Caco-2 (cell line): ENCODE data around the gene SCUBE1. TPM values are rescaled to one million over a fixed set of nuclear protein-coding genes. Genes with fewer than 3 reads are reported as not detected.

Experiments used
- BruUV-seq: library from RNA; stranded (reverse); fragments of 400-500 nt; replicated peaks from 2 replicates; lab custom pipeline; 2021; lab: Mats Ljungman, UMichigan
- CTCF ChIA-PET: fragments of 300-600 bp; sonication (Branson Sonifier 250); formaldehyde crosslinking; loops from one replicate; lab custom pipeline; 2022; ENCODE audit warnings: antibody characterized with exemption; lab: Charles Lee
- POLR2A ChIA-PET: fragments of 300-600 bp; sonication (Branson Sonifier 250); formaldehyde crosslinking; loops from one replicate; lab custom pipeline; 2022; ENCODE audit warnings: antibody characterized with exemption; lab: Charles Lee
- DNase-seq, 2 experiments: peaks; one replicate each; pipeline versions ENCODE4 v3.0.0 to v3.0.0-alpha.2; 2020 to 2022
- H3K27me3 ChIP-seq: replicated peaks from 2 replicates; pipeline ENCODE4 v1.6.0; 2011; ENCODE audit warnings: low read length; ENCODE audit not compliant: control insufficient read depth, insufficient read depth
- H3K36me3 ChIP-seq: 2 replicates; pipeline ENCODE4 v1.5.1; 2011; ENCODE audit warnings: low read length; ENCODE audit not compliant: control insufficient read depth, insufficient read depth
- H3K4me1 ChIP-seq: fragments of 250-450 bp; sonication (Bioruptor Pico); 2 replicates; pipeline ENCODE4 v1.5.1; 2020; ENCODE audit warnings: mild to moderate bottlenecking
- H3K4me3 ChIP-seq: 2 replicates; pipeline ENCODE4 v1.5.1; 2011; ENCODE audit warnings: low read depth, mild to moderate bottlenecking, control low read depth, low read length
- H3K9me3 ChIP-seq: fragments of 250-450 bp; sonication (Bioruptor Pico); 2 replicates; pipeline ENCODE4 v1.5.1; 2020; ENCODE audit warnings: mild to moderate bottlenecking, moderate library complexity
- H3K27ac Mint-ChIP-seq: one replicate; pipeline ENCODE4 v1.8.0; 2022; ENCODE audit warnings: mixed read lengths; ENCODE audit not compliant: unreplicated experiment
- H3K27me3 Mint-ChIP-seq: one replicate; pipeline ENCODE4 v1.8.0; 2022; ENCODE audit warnings: mixed read lengths; ENCODE audit not compliant: insufficient read depth, unreplicated experiment
- H3K36me3 Mint-ChIP-seq: one replicate; pipeline ENCODE4 v1.8.0; 2022; ENCODE audit warnings: mild to moderate bottlenecking, mixed read lengths; ENCODE audit not compliant: insufficient read depth, unreplicated experiment
- H3K4me1 Mint-ChIP-seq: one replicate; pipeline ENCODE4 v1.8.0; 2022; ENCODE audit warnings: low read depth, mixed read lengths; ENCODE audit not compliant: unreplicated experiment
- H3K4me3 Mint-ChIP-seq: one replicate; pipeline ENCODE4 v1.8.0; 2022; ENCODE audit warnings: mild to moderate bottlenecking, moderate library complexity, mixed read lengths; ENCODE audit not compliant: unreplicated experiment
- H3K9me3 Mint-ChIP-seq: one replicate; pipeline ENCODE4 v1.8.0; 2022; ENCODE audit warnings: mixed read lengths; ENCODE audit not compliant: unreplicated experiment
- CTCF ChIP-seq, 2 experiments: fragments of 200-600 bp in 1 of 2; IDR thresholded peaks; 1 replicate in 1 of 2; 2 replicates in 1 of 2; pipeline versions ENCODE4 v1.5.1 to v1.8.0; 2011 to 2022; ENCODE audit warnings: antibody characterized with exemption in 1 of 2, control low read depth in 1 of 2, inconsistent platforms in 1 of 2, low read depth in 1 of 2, low read length in 1 of 2, mild to moderate bottlenecking in 1 of 2, moderate library complexity in 1 of 2; ENCODE audit not compliant: insufficient read depth in 1 of 2, severe bottlenecking in 1 of 2, unreplicated experiment in 1 of 2
- intact Hi-C: fragments of 100-400 bp; cut with micrococcal nuclease; formaldehyde crosslinking; loops from one replicate; pipeline ENCODE4 v1.10.0; 2022; ENCODE audit not compliant: unreplicated experiment
- total RNA-seq: library from RNA; stranded (reverse); gene quantifications from 2 replicates; pipeline ENCODE4 v1.2.3, GENCODE V29; 2022

SCUBE1 gene
- total RNA-seq, 1 experiment from 2014 or later = not detected

GRCh38 chr22:43232445-43232844, 110.7 kb downstream of the SCUBE1 start:
- ChIA-PET POLR2A (no interaction called here), CTCF (interaction anchor here (0.6 to 2.3 kb wide), 7 partner anchors 14 to 1398 kb away, joined by 3 to 37 read pairs (median 13); no protein-coding TSS in a partner anchor)
- intact Hi-C loops = loop anchor here (5.0 kb wide), 1 partner anchor 45 kb away; the partner anchor contains the start of gene TTLL12
- H3K36me3 ChIP-seq = no peaks in the 10 kb centered on the region
- no peaks in the 10 kb centered on the region for H3K9me3 Mint-ChIP-seq
- H3K27ac Mint-ChIP-seq = no peak overlapping the region
- H3K4me1 Mint-ChIP-seq = peaks cover 6% of the 10 kb centered on the region
- no peaks in the 10 kb centered on the region for H3K9me3 ChIP-seq
- no peak for DNase-seq
- BruUV-seq = no TSS peak
- no peaks in the 10 kb centered on the region for H3K27me3 ChIP-seq
- H3K4me3 ChIP-seq = no peak overlapping the region
- TF ChIP-seq CTCF (IDR thresholded peaks at IDR 0.05; ENCODE audit: insufficient read depth in 1 of 2, low read depth in 1 of 2, low read length in 1 of 2, severe bottlenecking in 1 of 2, unreplicated experiment in 1 of 2) = no peak
- peaks cover 8% of the 10 kb centered on the region for H3K27me3 Mint-ChIP-seq
- peaks cover 7% of the 10 kb centered on the region for H3K36me3 Mint-ChIP-seq
- H3K4me1 ChIP-seq = 0 out of 2 replicates have a peak, but pooled peaks cover 8% of the 10 kb centered on the region
- H3K4me3 Mint-ChIP-seq = no peak overlapping the region

DNA sequence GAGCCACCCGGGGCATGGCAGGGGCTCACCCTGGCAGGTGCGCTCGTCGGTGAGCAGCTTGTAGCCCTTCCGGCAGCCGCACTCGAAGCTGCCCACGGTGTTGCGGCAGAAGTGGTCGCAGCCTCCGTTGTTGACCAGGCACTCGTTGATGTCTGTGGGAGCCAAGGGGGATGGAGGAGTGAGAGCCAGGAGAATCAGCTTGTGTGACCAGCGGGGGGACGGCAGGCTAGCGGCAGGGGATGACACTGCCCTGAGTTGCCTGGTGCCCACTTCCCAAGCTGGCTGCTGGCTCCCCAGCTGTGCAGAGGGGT, 111.5 kb downstream of the SCUBE1 start:
- H3K9me3 ChIP-seq = no peaks in the 10 kb centered on the region
- ChIA-PET POLR2A (no interaction called here), CTCF (interaction anchor here (0.6 to 2.3 kb wide), 24 partner anchors 9 to 311 kb away, joined by 3 to 37 read pairs (median 4); partner anchors contain the start of genes BIK and TTLL12)
- H3K4me1 Mint-ChIP-seq = peaks cover 6% of the 10 kb centered on the region
- H3K36me3 ChIP-seq = no peaks in the 10 kb centered on the region
- TF ChIP-seq CTCF (IDR thresholded peaks at IDR 0.05; ENCODE audit: insufficient read depth in 1 of 2, low read depth in 1 of 2, low read length in 1 of 2, severe bottlenecking in 1 of 2, unreplicated experiment in 1 of 2) = no peak
- H3K4me3 ChIP-seq = no peak overlapping the region
- intact Hi-C loops = loop anchor here (1.0 to 5.0 kb wide), 4 partner anchors 43 to 154 kb away; partner anchors contain the start of gene TTLL12
- 0 out of 2 replicates have a peak, but pooled peaks cover 8% of the 10 kb centered on the region for H3K4me1 ChIP-seq
- H3K36me3 Mint-ChIP-seq = peaks cover 7% of the 10 kb centered on the region
- H3K27me3 Mint-ChIP-seq = peaks cover 8% of the 10 kb centered on the region
- BruUV-seq = no TSS peak
- no peak for DNase-seq
- H3K27me3 ChIP-seq = no peaks in the 10 kb centered on the region
- H3K27ac Mint-ChIP-seq = no peak overlapping the region
- no peak overlapping the region for H3K4me3 Mint-ChIP-seq
- H3K9me3 Mint-ChIP-seq = no peaks in the 10 kb centered on the region

DNA sequence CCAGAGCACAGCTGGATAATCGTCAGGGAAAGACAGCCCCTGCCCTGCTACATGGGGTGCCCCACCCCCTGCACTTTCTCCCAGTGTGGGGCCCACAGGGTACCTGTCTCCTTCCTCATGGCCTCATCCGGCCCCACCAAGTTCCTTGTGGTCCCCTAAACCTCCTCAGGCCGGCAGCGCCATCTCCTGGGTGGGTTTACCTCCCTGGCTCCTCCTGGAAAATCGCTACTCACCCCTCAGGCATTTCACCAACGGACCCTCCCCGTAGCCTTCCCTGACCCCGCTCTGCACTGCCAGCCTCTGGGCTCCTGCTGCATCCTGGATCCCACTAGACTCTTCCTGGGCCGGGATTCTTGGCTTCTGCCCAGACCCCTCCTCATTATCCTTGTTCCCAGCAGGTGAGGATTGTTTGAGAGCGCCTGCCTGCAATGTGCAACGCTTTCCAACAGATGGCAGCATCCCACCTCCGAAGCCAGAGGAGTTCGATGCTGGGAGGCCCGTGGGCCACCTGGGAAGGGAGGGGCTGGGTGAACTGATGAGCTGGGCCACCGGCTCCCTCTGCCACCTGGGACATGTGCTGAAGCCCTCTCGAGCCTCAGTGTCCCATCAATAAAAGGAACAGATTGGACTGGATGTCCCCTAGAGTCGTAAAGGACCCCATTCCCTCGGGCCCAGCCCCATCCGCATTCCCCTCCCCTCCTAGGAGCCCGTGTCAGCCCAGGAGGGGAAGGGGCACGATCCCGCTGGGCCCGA, 112.0 kb downstream of the SCUBE1 start:
- peaks cover 8% of the 10 kb centered on the region for H3K27me3 Mint-ChIP-seq
- Histone ChIP-seq H3K4me3 (no peak overlapping the region), H3K36me3 (no peaks in the 10 kb centered on the region), H3K27me3 (no peaks in the 10 kb centered on the region), H3K9me3 (no peaks in the 10 kb centered on the region), H3K4me1 (0 out of 2 replicates have a peak, but pooled peaks cover 8% of the 10 kb centered on the region)
- no TSS peak for BruUV-seq
- no peak overlapping the region for H3K4me3 Mint-ChIP-seq
- peak; percentile 86 to 92 for TF ChIP-seq CTCF (IDR thresholded peaks at IDR 0.05; ENCODE audit: insufficient read depth in 1 of 2, low read depth in 1 of 2, low read length in 1 of 2, severe bottlenecking in 1 of 2, unreplicated experiment in 1 of 2)
- H3K36me3 Mint-ChIP-seq = peaks cover 7% of the 10 kb centered on the region
- ChIA-PET CTCF (interaction anchor here (0.6 to 2.3 kb wide), 23 partner anchors 9 to 311 kb away, joined by 3 to 37 read pairs (median 4); partner anchors contain the start of genes BIK and TTLL12), POLR2A (no interaction called here)
- H3K27ac Mint-ChIP-seq = peak overlapping the region; percentile 29
- DNase-seq = peak; percentile 78 to 80
- H3K4me1 Mint-ChIP-seq = peaks cover 6% of the 10 kb centered on the region
- intact Hi-C loops = loop anchor here (1.0 to 5.0 kb wide), 4 partner anchors 43 to 154 kb away; partner anchors contain the start of gene TTLL12
- no peaks in the 10 kb centered on the region for H3K9me3 Mint-ChIP-seq
